SK-N-SH (cell line): ENCODE results near the gene CBFA2T2. TPM values are rescaled to one million over a fixed set of nuclear protein-coding genes. Genes with fewer than 3 reads are reported as not detected.

Experiments
- CTCF ChIA-PET: fragments of 300-600, 350-600 bp; formaldehyde crosslinking; extraction: SDS; loops from one replicate; lab custom pipeline; 2021; lab: Yijun Ruan, JAX
- POLR2A ChIA-PET: fragments of 350-600 bp; sonication (Branson Sonifier 250); formaldehyde crosslinking; extraction: SDS; loops from one replicate; lab custom pipeline; 2020; ENCODE audit warnings: antibody characterized with exemption, inconsistent platforms; lab: Yijun Ruan, JAX
- DNase-seq: peaks from one replicate; pipeline ENCODE4 v3.0.0; 2012
- H2AFZ ChIP-seq: fragments of 200-600 bp; sonication (generic); 2 replicates; pipeline ENCODE4 v1.8.1; 2016; ENCODE audit warnings: antibody characterized with exemption, mild to moderate bottlenecking, low read depth
- H3F3A ChIP-seq: fragments of 200-600 bp; sonication (generic); replicated peaks from 2 replicates; pipeline ENCODE3; 2016; ENCODE audit warnings: antibody characterized with exemption, mild to moderate bottlenecking; ENCODE audit not compliant: insufficient read depth
- H3K27ac ChIP-seq, 2 experiments: fragments of 200-500 bp in 1 of 2; fragments of 200-600 bp in 1 of 2; sonication (Bioruptor generic) in 1 of 2; sonication (generic), shearing (Covaris generic) in 1 of 2; 2 replicates each; pipeline versions ENCODE4 v1.5.1 to v1.6.1; 2014 to 2016; ENCODE audit warnings: low read depth in 2 of 2, inconsistent platforms in 1 of 2, low read length in 1 of 2, mild to moderate bottlenecking in 1 of 2, mixed read lengths in 1 of 2
- H3K27me3 ChIP-seq: fragments of 200-600 bp; sonication (generic), shearing (Covaris generic); 2 replicates; pipeline ENCODE4 v1.6.1; 2016; ENCODE audit warnings: mixed run types; ENCODE audit not compliant: insufficient read depth
- H3K36me3 ChIP-seq, 2 experiments: fragments of 200-500 bp in 1 of 2; fragments of 200-600 bp in 1 of 2; sonication (Bioruptor generic) in 1 of 2; sonication (generic) in 1 of 2; replicated peaks in 1 of 2; 2 replicates each; pipeline versions ENCODE3 to v1.5.1; 2014 to 2016; ENCODE audit warnings: low read length in 1 of 2, mild to moderate bottlenecking in 1 of 2; ENCODE audit not compliant: insufficient read depth in 2 of 2, control insufficient read depth in 1 of 2
- H3K4me1 ChIP-seq, 2 experiments: fragments of 200-500 bp in 1 of 2; fragments of 200-600 bp in 1 of 2; sonication (Bioruptor generic) in 1 of 2; sonication (generic), shearing (Covaris generic) in 1 of 2; 2 replicates each; pipeline versions ENCODE4 v1.5.1 to v1.6.1; 2014 to 2016; ENCODE audit warnings: low read depth in 1 of 2, low read length in 1 of 2, mixed run types in 1 of 2; ENCODE audit not compliant: insufficient read depth in 2 of 2, control insufficient read depth in 1 of 2
- H3K4me2 ChIP-seq: fragments of 200-600 bp; sonication (generic), shearing (Covaris generic); 2 replicates; pipeline ENCODE4 v1.6.1; 2017; ENCODE audit warnings: mixed run types
- H3K4me3 ChIP-seq, 2 experiments: fragments of 200-500 bp in 1 of 2; fragments of 200-600 bp in 1 of 2; sonication (Bioruptor generic) in 1 of 2; sonication (generic), shearing (Covaris generic) in 1 of 2; 2 replicates each; pipeline versions ENCODE4 v1.5.1 to v1.8.1; 2014 to 2016; ENCODE audit warnings: low read depth in 2 of 2, inconsistent platforms in 1 of 2, low read length in 1 of 2, mild to moderate bottlenecking in 1 of 2, mixed read lengths in 1 of 2, moderate library complexity in 1 of 2
- H3K79me2 ChIP-seq: fragments of 200-600 bp; sonication (generic); 2 replicates; pipeline ENCODE4 v1.8.1; 2017; ENCODE audit warnings: mild to moderate bottlenecking; ENCODE audit not compliant: insufficient read depth
- H3K9ac ChIP-seq: fragments of 200-600 bp; sonication (generic); 2 replicates; pipeline ENCODE4 v1.6.1; 2017; ENCODE audit warnings: mixed run types
- H3K9me2 ChIP-seq: fragments of 200-600 bp; sonication (generic); 2 replicates; pipeline ENCODE4 v1.6.1; 2017; ENCODE audit warnings: mixed run types
- H3K9me3 ChIP-seq: fragments of 200-600 bp; sonication (generic); 2 replicates; pipeline ENCODE4 v1.6.1; 2017; ENCODE audit warnings: mixed run types, mild to moderate bottlenecking, moderate library complexity
- H4K20me1 ChIP-seq: fragments of 200-600 bp; sonication (generic); 2 replicates; pipeline ENCODE4 v1.6.1; 2017; ENCODE audit warnings: mild to moderate bottlenecking, mixed run types; ENCODE audit not compliant: insufficient read depth
- ELF1 ChIP-seq: IDR thresholded peaks from 2 replicates; pipeline ENCODE4 v1.4.0; 2012
- EP300 ChIP-seq, 2 experiments: IDR thresholded peaks; 2 replicates each; pipeline versions ENCODE4 v1.4.0 to v1.6.1; 2012; ENCODE audit warnings: borderline replicate concordance in 1 of 2, low read depth in 1 of 2, low read length in 1 of 2
- GABPA ChIP-seq: IDR thresholded peaks from 2 replicates; pipeline ENCODE4 v1.4.0; 2012; ENCODE audit warnings: low read depth, mild to moderate bottlenecking
- GATA2 ChIP-seq: sonication (generic); formaldehyde crosslinking; IDR thresholded peaks from 2 replicates; pipeline ENCODE4 v1.5.0; 2020; ENCODE audit warnings: mild to moderate bottlenecking, missing genetic modification reagents
- RAD21 ChIP-seq: IDR thresholded peaks from 2 replicates; pipeline ENCODE4 v1.6.1; 2012; ENCODE audit warnings: mild to moderate bottlenecking, low read length
- SIN3A ChIP-seq: IDR thresholded peaks from 2 replicates; pipeline ENCODE4 v1.6.1; 2012; ENCODE audit warnings: low read depth, mild to moderate bottlenecking, low read length, moderate library complexity, borderline replicate concordance
- SMC3 ChIP-seq: IDR thresholded peaks from 2 replicates; pipeline ENCODE4 v1.6.1; 2012; ENCODE audit warnings: low read depth, low read length, improper control_type of control experiment
- WGBS: methylation state at CpG from one replicate; pipeline ENCODE4 v1.1.6; 2017; ENCODE audit warnings: low lambda C conversion rate; 5-methylcytosine and 5-hydroxymethylcytosine counted together
- polyA plus RNA-seq, 3 experiments: library from polyadenylated mRNA; depleted of rRNA; stranded (reverse); fragments of >200 nt; gene quantifications; 2 replicates each; pipeline ENCODE4 v1.2.3, GENCODE V29; 2012
- TF ChIP-seq, protein P1 (sequence below): IDR thresholded peaks from 2 replicates; pipeline ENCODE4 v1.4.0; 2012; ENCODE audit warnings: low read depth, borderline replicate concordance
- TF ChIP-seq, protein P2 (sequence below): fragments of 150-350 bp; IDR thresholded peaks from 2 replicates; pipeline ENCODE4 v1.6.1; 2017; ENCODE audit warnings: antibody characterized with exemption, low read length, low read depth, borderline replicate concordance
- TF ChIP-seq, protein P3 (sequence below): IDR thresholded peaks from 2 replicates; pipeline ENCODE4 v1.6.1; 2012; ENCODE audit warnings: mild to moderate bottlenecking, low read depth, low read length, moderate library complexity

The CBFA2T2 gene
- polyA plus RNA-seq, 1 of the 3 experiments (the other 2 are of a cell fraction) = 11.0 TPM

DNA sequence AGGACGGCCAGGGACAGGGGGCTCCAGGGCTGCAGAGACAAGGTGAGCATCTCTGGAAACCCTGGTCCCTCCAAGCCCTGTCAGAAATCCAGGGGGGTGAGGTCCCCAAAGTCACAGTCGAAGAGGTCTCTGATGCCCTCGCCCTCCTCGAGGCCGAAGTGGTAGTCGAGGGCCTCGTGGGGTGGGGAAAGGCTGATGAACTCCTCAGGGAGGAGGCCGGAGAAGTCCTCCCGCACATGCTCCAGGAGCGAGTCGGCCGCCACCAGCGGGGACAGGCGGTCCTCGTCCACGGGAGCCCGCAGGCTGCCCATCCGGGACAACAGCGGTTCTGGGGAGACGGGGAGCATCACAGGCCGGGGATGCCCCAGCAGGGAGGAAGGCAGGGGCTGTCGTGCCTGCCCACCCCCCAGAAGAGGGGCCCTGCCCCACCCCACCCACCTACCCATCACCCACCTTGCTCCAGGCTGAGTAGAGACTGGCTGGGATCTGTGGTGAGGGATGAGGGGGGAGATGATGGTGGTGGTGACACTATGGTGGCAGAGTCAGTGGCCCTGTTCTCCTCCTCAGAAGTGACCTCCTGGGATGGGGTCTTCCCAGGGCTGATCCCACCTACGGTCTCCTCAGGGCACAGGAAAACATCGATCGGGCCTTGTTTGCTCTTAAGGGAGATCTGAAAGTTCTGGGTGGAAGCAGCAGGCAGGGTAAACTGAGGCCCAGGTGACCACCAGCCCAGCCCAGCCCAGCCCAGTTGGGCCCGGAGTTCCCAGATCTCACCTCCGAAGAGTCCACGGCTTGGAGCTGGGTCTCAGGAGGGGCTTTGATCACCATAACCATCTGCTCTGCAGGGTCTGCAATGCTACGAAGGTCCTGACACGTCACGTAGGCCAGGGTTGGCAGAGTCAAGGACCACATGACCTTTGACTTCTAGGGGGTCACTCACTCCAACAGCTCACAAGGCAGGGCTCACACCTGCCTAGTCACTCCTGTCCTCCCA lies 187.1 kb downstream of the CBFA2T2 start:
- Histone ChIP-seq H3K9ac (no peak overlapping the region), H4K20me1 (peaks cover 10% of the 10 kb centered on the region; the same call in 1 of the 2 replicates), H3K27me3 (no peaks in the 10 kb centered on the region), H3F3A (peaks cover 8% of the 10 kb centered on the region), H3K4me3 (no peak overlapping the region), H3K4me2 (no peak overlapping the region), H3K4me1 (peaks cover 8 to 27% of the 10 kb centered on the region in 2 experiments; a peak in 2 of 4 replicates), H3K9me2 (no peaks in the 10 kb centered on the region), H3K36me3 (no peaks in the 10 kb centered on the region), H3K9me3 (no peaks in the 10 kb centered on the region), H3K27ac (no peak overlapping the region), H2AFZ (no peak overlapping the region), H3K79me2 (peaks cover 10% of the 10 kb centered on the region; the same call in 1 of the 2 replicates)
- WGBS = 96% methylated on average over 26 of the region's 31 CpGs
- TF ChIP-seq, protein P1, sequence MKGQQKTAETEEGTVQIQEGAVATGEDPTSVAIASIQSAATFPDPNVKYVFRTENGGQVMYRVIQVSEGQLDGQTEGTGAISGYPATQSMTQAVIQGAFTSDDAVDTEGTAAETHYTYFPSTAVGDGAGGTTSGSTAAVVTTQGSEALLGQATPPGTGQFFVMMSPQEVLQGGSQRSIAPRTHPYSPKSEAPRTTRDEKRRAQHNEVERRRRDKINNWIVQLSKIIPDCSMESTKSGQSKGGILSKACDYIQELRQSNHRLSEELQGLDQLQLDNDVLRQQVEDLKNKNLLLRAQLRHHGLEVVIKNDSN = no peak
- TF ChIP-seq RAD21 (no peak), ELF1 (no peak)
- DNase-seq = no peak
- POLR2A ChIA-PET = no interaction called here
- CTCF ChIA-PET = interaction anchor here (1.2 to 2.1 kb wide), 2 partner anchors 10 to 55 kb away, joined by 5 read pairs; partner anchors contain the start of genes ACTL10 and ZNF341

DNA sequence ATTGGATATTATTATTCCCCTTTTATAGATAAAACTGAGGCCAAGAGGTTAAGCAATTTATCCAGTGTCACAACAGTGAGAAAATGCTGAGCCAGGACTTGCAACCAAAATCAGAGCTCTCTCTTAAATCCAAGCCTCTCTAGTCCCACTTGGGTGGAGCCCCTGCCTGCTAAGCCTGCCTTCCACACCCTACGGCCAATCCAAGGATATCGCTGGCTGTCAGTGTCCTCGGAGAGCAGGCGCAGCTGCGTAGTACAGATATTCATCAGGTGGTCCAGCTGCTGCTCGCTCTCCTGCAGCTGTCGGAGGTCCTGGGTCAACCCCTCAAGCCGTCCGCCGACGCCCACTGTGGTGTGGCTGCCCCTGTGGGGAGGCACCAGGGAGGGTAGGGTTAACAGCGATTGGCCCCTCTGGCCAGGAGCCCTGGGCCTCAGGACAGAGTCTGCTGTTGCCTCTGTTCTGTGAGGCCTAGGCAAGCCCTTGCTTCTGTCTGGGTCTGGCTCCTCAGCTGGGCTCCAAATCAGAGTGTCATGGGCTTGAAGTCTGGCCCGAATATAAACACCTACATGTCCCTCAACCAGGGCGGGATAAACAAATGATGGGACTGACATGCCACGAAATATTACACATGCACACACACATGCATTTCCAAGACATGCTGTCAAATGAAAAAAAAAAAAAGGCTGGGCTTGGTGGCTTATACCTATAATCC lies 188.3 kb downstream of the CBFA2T2 start:
- Histone ChIP-seq H3K9me3 (no peaks in the 10 kb centered on the region), H3K27ac (no peak overlapping the region; a peak in 1 of 4 replicates), H3K79me2 (peaks cover 16% of the 10 kb centered on the region), H2AFZ (no peak overlapping the region), H3K4me3 (no peak overlapping the region), H4K20me1 (peaks cover 6% of the 10 kb centered on the region; the same call in 1 of the 2 replicates), H3K9ac (no peak overlapping the region), H3K27me3 (no peaks in the 10 kb centered on the region), H3F3A (peaks cover 8% of the 10 kb centered on the region), H3K4me2 (no peak overlapping the region), H3K9me2 (no peaks in the 10 kb centered on the region)
- 89% methylated on average over 8 of the region's 15 CpGs for WGBS
- POLR2A ChIA-PET = no interaction called here
- TF ChIP-seq SIN3A (no peak), GABPA (no peak), EP300 (IDR thresholded peaks at IDR 0.05; ENCODE audit: borderline replicate concordance in 1 of 2, low read depth in 1 of 2, low read length in 1 of 2) (no peak), SMC3 (no peak), GATA2 (no peak)
- TF ChIP-seq, protein P2, sequence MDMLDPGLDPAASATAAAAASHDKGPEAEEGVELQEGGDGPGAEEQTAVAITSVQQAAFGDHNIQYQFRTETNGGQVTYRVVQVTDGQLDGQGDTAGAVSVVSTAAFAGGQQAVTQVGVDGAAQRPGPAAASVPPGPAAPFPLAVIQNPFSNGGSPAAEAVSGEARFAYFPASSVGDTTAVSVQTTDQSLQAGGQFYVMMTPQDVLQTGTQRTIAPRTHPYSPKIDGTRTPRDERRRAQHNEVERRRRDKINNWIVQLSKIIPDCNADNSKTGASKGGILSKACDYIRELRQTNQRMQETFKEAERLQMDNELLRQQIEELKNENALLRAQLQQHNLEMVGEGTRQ = no peak
- TF ChIP-seq, protein P3, sequence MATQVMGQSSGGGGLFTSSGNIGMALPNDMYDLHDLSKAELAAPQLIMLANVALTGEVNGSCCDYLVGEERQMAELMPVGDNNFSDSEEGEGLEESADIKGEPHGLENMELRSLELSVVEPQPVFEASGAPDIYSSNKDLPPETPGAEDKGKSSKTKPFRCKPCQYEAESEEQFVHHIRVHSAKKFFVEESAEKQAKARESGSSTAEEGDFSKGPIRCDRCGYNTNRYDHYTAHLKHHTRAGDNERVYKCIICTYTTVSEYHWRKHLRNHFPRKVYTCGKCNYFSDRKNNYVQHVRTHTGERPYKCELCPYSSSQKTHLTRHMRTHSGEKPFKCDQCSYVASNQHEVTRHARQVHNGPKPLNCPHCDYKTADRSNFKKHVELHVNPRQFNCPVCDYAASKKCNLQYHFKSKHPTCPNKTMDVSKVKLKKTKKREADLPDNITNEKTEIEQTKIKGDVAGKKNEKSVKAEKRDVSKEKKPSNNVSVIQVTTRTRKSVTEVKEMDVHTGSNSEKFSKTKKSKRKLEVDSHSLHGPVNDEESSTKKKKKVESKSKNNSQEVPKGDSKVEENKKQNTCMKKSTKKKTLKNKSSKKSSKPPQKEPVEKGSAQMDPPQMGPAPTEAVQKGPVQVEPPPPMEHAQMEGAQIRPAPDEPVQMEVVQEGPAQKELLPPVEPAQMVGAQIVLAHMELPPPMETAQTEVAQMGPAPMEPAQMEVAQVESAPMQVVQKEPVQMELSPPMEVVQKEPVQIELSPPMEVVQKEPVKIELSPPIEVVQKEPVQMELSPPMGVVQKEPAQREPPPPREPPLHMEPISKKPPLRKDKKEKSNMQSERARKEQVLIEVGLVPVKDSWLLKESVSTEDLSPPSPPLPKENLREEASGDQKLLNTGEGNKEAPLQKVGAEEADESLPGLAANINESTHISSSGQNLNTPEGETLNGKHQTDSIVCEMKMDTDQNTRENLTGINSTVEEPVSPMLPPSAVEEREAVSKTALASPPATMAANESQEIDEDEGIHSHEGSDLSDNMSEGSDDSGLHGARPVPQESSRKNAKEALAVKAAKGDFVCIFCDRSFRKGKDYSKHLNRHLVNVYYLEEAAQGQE = no peak
- TF ChIP-seq, all 33 proteins: peak for 0
- Histone ChIP-seq H3K36me3 (no peaks in the 10 kb centered on the region), H3K4me1 (peaks cover 0 to 16% of the 10 kb centered on the region in 2 experiments; a peak in 1 of 4 replicates)
- no peak for DNase-seq
- CTCF ChIA-PET = interaction anchor here (0.7 to 0.9 kb wide), 2 partner anchors 10 to 1218 kb away, joined by 3 read pairs; no protein-coding TSS in a partner anchor
